HG03575 (cell line): ENCODE data around the gene PRPS1.

ENCODE experiments used
- ATAC-seq: cut with Tn5 transposase; IDR thresholded peaks from one replicate; pipeline ENCODE4 v1.9.1; 2021; ENCODE audit not compliant: unreplicated experiment, insufficient number of reproducible peaks, low FRiP score; ENCODE audit errors: extremely low read depth

Gene PRPS1

GRCh38 chrX:107687445-107687844, 59.1 kb downstream of the PRPS1 start:
- no peak for ATAC-seq

- no peak for ATAC-seq
Measured at GRCh38 chrX:107691024-107691448, 62.7 kb downstream of the PRPS1 start.

- no peak for ATAC-seq
Measured at GRCh38 chrX:107699616-107700015, 71.3 kb downstream of the PRPS1 start.

- no peak for ATAC-seq
Measured at GRCh38 chrX:107700317-107700774, 72.0 kb downstream of the PRPS1 start.
